Fibroblast of lung (primary cell): Measurements from ENCODE around the gene TUBB2A. TPM values are rescaled to one million over a fixed set of nuclear protein-coding genes. Genes with fewer than 3 reads are reported as not detected.
"Not testable (repeated sequence)": the region's sequence is repeated elsewhere in the genome, so short reads cannot be mapped to it uniquely, and the experiment has no call there.

ENCODE experiments used
- DNase-seq, 2 donors: peaks; one replicate each; pipeline versions ENCODE4 v3.0.0 to v3.0.0-alpha.2; 2010; ENCODE audit warnings: low read depth in 2 of 2
- H2AFZ ChIP-seq: 2 replicates; pipeline ENCODE4 v1.5.1; 2012; ENCODE audit warnings: low read length, control low read depth, inconsistent platforms
- H3K27ac ChIP-seq: 2 replicates; pipeline ENCODE4 v1.5.1; 2011; ENCODE audit warnings: low read length, control low read depth; ENCODE audit not compliant: insufficient read depth
- H3K27me3 ChIP-seq: 2 replicates; pipeline ENCODE4 v1.5.1; 2011; ENCODE audit warnings: mild to moderate bottlenecking, low read length; ENCODE audit not compliant: control insufficient read depth, insufficient read depth
- H3K36me3 ChIP-seq: 2 replicates; pipeline ENCODE4 v1.5.1; 2011; ENCODE audit warnings: low read length; ENCODE audit not compliant: control insufficient read depth, insufficient read depth
- H3K4me1 ChIP-seq: 2 replicates; pipeline ENCODE4 v1.5.1; 2011; ENCODE audit warnings: low read length; ENCODE audit not compliant: control insufficient read depth, insufficient read depth; ENCODE audit errors: extremely low read depth
- H3K4me2 ChIP-seq: 2 replicates; pipeline ENCODE4 v1.5.1; 2011; ENCODE audit warnings: low read length, control low read depth; ENCODE audit not compliant: insufficient read depth; ENCODE audit errors: extremely low read depth
- H3K4me3 ChIP-seq, 4 experiments: fragments of 200-600 bp in 1 of 4; sonication (generic) in 1 of 4; replicated peaks in 1 of 4; 2 replicates each; pipeline ENCODE4 v1.5.1; 2011 to 2016; ENCODE audit warnings: low read length in 4 of 4, low read depth in 3 of 4, mild to moderate bottlenecking in 3 of 4, control low read depth in 2 of 4, inconsistent platforms in 1 of 4, mixed read lengths in 1 of 4; ENCODE audit not compliant: insufficient read depth in 1 of 4; ENCODE audit errors: control extremely low read depth in 1 of 4
- H3K79me2 ChIP-seq: 2 replicates; pipeline ENCODE4 v1.5.1; 2012; ENCODE audit warnings: mild to moderate bottlenecking, low read length, inconsistent platforms; ENCODE audit not compliant: control insufficient read depth, insufficient read depth
- H3K9ac ChIP-seq: 2 replicates; pipeline ENCODE4 v1.5.1; 2011; ENCODE audit warnings: mild to moderate bottlenecking, low read length, control low read depth; ENCODE audit not compliant: insufficient read depth
- H3K9me3 ChIP-seq: 2 replicates; pipeline ENCODE4 v1.5.1; 2012; ENCODE audit warnings: low read depth, low read length; ENCODE audit not compliant: control insufficient read depth, insufficient read depth
- H4K20me1 ChIP-seq: 2 replicates; pipeline ENCODE4 v1.5.1; 2011; ENCODE audit warnings: low read length; ENCODE audit not compliant: control insufficient read depth, insufficient read depth; ENCODE audit errors: extremely low read depth
- CTCF ChIP-seq, 2 donors: IDR thresholded peaks in 1 of 2; conservative IDR thresholded peaks in 1 of 2; 1 replicate in 1 of 2; 2 replicates in 1 of 2; pipeline ENCODE4 v1.5.1; 2011 to 2012; ENCODE audit warnings: low read length in 2 of 2, control low read depth in 1 of 2, inconsistent platforms in 1 of 2, low read depth in 1 of 2, mild to moderate bottlenecking in 1 of 2
- EZH2 ChIP-seq: IDR thresholded peaks from 2 replicates; pipeline ENCODE4 v1.5.1; 2012; ENCODE audit warnings: low read length, control low read depth, mild to moderate bottlenecking; ENCODE audit errors: missing control alignments
- polyA plus RNA-seq, 2 donors: library from polyadenylated mRNA; depleted of rRNA in 1 of 2; stranded (reverse) in 1 of 2; unstranded in 1 of 2; fragments of >200 nt; gene quantifications; 2 replicates each; pipeline ENCODE4 v1.2.1, GENCODE V29; 2011 to 2012; ENCODE audit warnings: missing spikeins in 1 of 2
- total RNA-seq: library from RNA; depleted of rRNA; stranded (reverse); fragments of >200 nt; gene quantifications from 2 replicates; pipeline ENCODE4 v1.2.1, GENCODE V29; 2014

TUBB2A gene
- total and polyA plus RNA-seq, 2 donors (not counting 1 experiment from before 2014, with no cell fraction given), result 54.3 to 133 TPM

GRCh38 chr6:3176562-3177355 is 19.4 kb upstream of the TUBB2A start:
- no peak overlapping the region for H2AFZ ChIP-seq
- peak; percentile 93 to 94 for DNase-seq
- no peaks in the 10 kb centered on the region for H3K27me3 ChIP-seq
- H3K4me3 ChIP-seq, result no peak overlapping the region
- no peaks in the 10 kb centered on the region for H3K36me3 ChIP-seq
- no peaks in the 10 kb centered on the region for H4K20me1 ChIP-seq
- H3K27ac ChIP-seq, result no peak overlapping the region
- H3K4me2 ChIP-seq, result no peak overlapping the region
- H3K79me2 ChIP-seq, result no peaks in the 10 kb centered on the region
- H3K9ac ChIP-seq, result no peak overlapping the region
- H3K4me1 ChIP-seq, result no peaks in the 10 kb centered on the region
- H3K9me3 ChIP-seq, result no peaks in the 10 kb centered on the region
- TF ChIP-seq CTCF (conservative IDR thresholded peaks at IDR 0.05 in 1 of 2, IDR thresholded peaks at IDR 0.05 in 1 of 2; ENCODE audit: low read depth in 1 of 2, low read length in 2 of 2) (no peak), EZH2 (no peak)

- Histone ChIP-seq H3K36me3 (no peaks in the 10 kb centered on the region), H3K9me3 (no peaks in the 10 kb centered on the region), H2AFZ (no peak overlapping the region), H3K4me1 (no peaks in the 10 kb centered on the region), H3K79me2 (no peaks in the 10 kb centered on the region), H4K20me1 (no peaks in the 10 kb centered on the region), H3K27me3 (no peaks in the 10 kb centered on the region), H3K27ac (no peak overlapping the region), H3K4me3 (no peak overlapping the region), H3K9ac (no peak overlapping the region), H3K4me2 (no peak overlapping the region)
- no peak for DNase-seq
- TF ChIP-seq CTCF (conservative IDR thresholded peaks at IDR 0.05 in 1 of 2, IDR thresholded peaks at IDR 0.05 in 1 of 2; ENCODE audit: low read depth in 1 of 2, low read length in 2 of 2) (no peak), EZH2 (no peak)
Observed at GRCh38 chr6:3175715-3176402, 18.5 kb upstream of the TUBB2A start.

- H3K9me3 ChIP-seq, H3K4me1 ChIP-seq, H4K20me1 ChIP-seq, H3K27me3 ChIP-seq, H3K36me3 ChIP-seq, H3K27ac ChIP-seq, DNase-seq, H3K9ac ChIP-seq, H3K4me2 ChIP-seq, H3K79me2 ChIP-seq, H2AFZ ChIP-seq, H3K4me3 ChIP-seq: not testable (repeated sequence)
Observed at GRCh38 chr6:3173636-3174089, 16.3 kb upstream of the TUBB2A start.

- H3K9ac ChIP-seq, H3K27me3 ChIP-seq, H3K4me1 ChIP-seq, H3K27ac ChIP-seq, H3K9me3 ChIP-seq, H3K4me3 ChIP-seq, H4K20me1 ChIP-seq, H3K36me3 ChIP-seq, H3K79me2 ChIP-seq, H2AFZ ChIP-seq, DNase-seq, H3K4me2 ChIP-seq: not testable (repeated sequence)
Observed at GRCh38 chr6:3172789-3173188, 15.4 kb upstream of the TUBB2A start.

- not testable (repeated sequence) for H3K4me1 ChIP-seq, H3K9ac ChIP-seq, H3K4me3 ChIP-seq, H2AFZ ChIP-seq, H3K27ac ChIP-seq, H3K79me2 ChIP-seq, H4K20me1 ChIP-seq, H3K4me2 ChIP-seq, H3K36me3 ChIP-seq, H3K9me3 ChIP-seq, H3K27me3 ChIP-seq
- DNase-seq, result peak in 1 of 2 donors; percentile 97
Observed at GRCh38 chr6:3171313-3172175, 14.2 kb upstream of the TUBB2A start.
